Activated T-helper 2 cell treated with anti-CD3 and anti-CD28 coated beads, Interferon-gamma antibody, Interleukin-2, Interleukin-4, amounts not matched to agents 10 μg/mL and 5 μg/mL and 100 μg/mL, durations not matched to agents 14 hours and 24 hours and 36 hours (primary cell): Measurements from ENCODE around the gene EDARADD. TPM values are rescaled to one million over a fixed set of nuclear protein-coding genes. Genes with fewer than 3 reads are reported as not detected.
A peak's percentile ranks its signal among the peaks of the same experiment; 100 is the strongest.
"Not testable (repeated sequence)": the region's sequence is repeated elsewhere in the genome, so short reads cannot be mapped to it uniquely, and the experiment has no call there.

Source experiments
- DNase-seq: peaks from one replicate; pipeline ENCODE4 v3.0.0; 2021; ENCODE audit warnings: low spot score
- H3K27ac Mint-ChIP-seq: one replicate; pipeline ENCODE4 v1.8.0; 2021; ENCODE audit warnings: mixed read lengths
- H3K27me3 Mint-ChIP-seq: one replicate; pipeline ENCODE4 v1.8.0; 2021; ENCODE audit warnings: low read depth, mixed read lengths
- H3K36me3 Mint-ChIP-seq: one replicate; pipeline ENCODE4 v1.8.0; 2021; ENCODE audit warnings: low read depth, mixed read lengths
- H3K4me1 Mint-ChIP-seq: one replicate; pipeline ENCODE4 v1.8.0; 2021; ENCODE audit warnings: low read depth, mixed read lengths
- H3K4me3 Mint-ChIP-seq: one replicate; pipeline ENCODE4 v1.8.0; 2021; ENCODE audit warnings: low read depth, mild to moderate bottlenecking, moderate library complexity, mixed read lengths
- H3K9me3 Mint-ChIP-seq: one replicate; pipeline ENCODE4 v1.8.0; 2021; ENCODE audit warnings: mixed read lengths
- intact Hi-C: fragments of 100-400 bp; cut with micrococcal nuclease; formaldehyde crosslinking; loops from one replicate; pipeline ENCODE4 v1.15.1; 2023
- total RNA-seq: library from RNA; stranded (reverse); gene quantifications from 2 replicates; pipeline ENCODE4 v1.2.3, GENCODE V29; 2022

Gene EDARADD
- total RNA-seq, 1 donor from 2014 or later, result 53.8 TPM

GRCh38 chr1:236460103-236460502 lies 66.0 kb downstream of the EDARADD start:
- no peak for DNase-seq

DNA sequence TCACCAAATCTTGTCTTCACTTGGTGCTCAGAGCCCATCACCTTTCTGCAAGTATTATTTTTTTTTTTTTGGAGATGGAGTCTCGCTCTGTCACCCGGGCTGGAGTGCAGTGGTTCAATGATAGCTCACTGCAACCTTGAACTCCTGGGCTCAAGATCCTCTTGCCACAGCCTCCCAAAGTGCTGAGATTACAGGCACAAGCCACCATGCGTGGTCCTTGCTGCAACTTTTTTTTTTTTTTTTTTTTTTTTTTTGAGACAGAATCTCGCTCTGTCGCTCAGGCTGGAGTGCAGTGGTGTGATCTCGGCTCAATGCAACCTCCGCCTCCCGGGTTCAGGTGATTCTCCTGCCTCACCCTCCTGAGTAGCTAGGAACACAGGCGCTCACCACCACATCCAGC lies 70.1 kb downstream of the EDARADD start:
- H3K27me3 Mint-ChIP-seq, H3K27ac Mint-ChIP-seq, intact Hi-C loops, DNase-seq, H3K9me3 Mint-ChIP-seq, H3K4me3 Mint-ChIP-seq: not testable (repeated sequence)
- H3K4me1 Mint-ChIP-seq, result peaks cover 20% of the 10 kb centered on the region
- peaks cover 67% of the 10 kb centered on the region for H3K36me3 Mint-ChIP-seq

More at GRCh38 chr1:236460103-236460502, 66.0 kb downstream of the EDARADD start:
- intact Hi-C loops, result no loop called here
- H3K36me3 Mint-ChIP-seq, result peaks cover 65% of the 10 kb centered on the region
- H3K27me3 Mint-ChIP-seq, result peaks cover 4% of the 10 kb centered on the region
- no peak overlapping the region for H3K27ac Mint-ChIP-seq
- no peak overlapping the region for H3K4me3 Mint-ChIP-seq
- peaks cover 15% of the 10 kb centered on the region for H3K4me1 Mint-ChIP-seq
- H3K9me3 Mint-ChIP-seq, result no peaks in the 10 kb centered on the region

DNA sequence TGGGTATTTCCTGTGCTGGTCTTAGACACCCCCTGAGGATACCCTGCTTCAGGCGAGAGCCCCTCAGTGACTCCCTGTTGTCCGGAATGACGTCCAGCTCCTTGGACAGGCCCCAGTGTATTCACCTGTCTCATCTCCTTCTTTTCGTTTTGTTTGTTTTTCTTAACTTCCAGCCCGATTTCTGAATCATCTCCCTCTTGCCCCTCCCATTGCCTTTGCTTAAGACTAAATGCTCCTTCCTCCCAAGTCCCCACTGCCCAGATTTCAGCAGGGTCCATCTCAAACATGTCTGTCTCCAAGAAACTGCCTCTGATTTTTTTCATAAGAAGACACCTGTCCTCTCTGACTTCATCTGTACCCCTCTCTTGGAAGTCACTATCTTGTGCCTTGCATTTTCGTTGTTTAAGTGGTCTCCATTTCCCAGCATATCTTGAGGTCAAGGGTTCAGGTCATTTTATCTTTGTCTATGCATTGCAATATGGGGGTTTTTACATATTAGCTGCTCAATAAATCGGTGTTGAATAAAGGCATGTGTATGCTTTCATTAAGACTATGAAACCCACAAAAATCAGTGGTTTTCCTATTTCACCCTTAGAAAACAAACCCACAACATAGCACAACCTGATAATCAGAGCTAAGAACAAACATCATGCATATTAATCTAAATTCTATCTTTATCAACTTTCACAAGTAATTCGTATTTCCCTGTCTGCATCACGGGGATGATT lies 71.3 kb downstream of the EDARADD start:
- H3K4me3 Mint-ChIP-seq, result no peak overlapping the region
- peaks cover 4% of the 10 kb centered on the region for H3K27me3 Mint-ChIP-seq
- no peak for DNase-seq
- no peaks in the 10 kb centered on the region for H3K9me3 Mint-ChIP-seq
- intact Hi-C loops, result no loop called here
- peaks cover 20% of the 10 kb centered on the region for H3K4me1 Mint-ChIP-seq
- no peak overlapping the region for H3K27ac Mint-ChIP-seq
- H3K36me3 Mint-ChIP-seq, result peaks cover 62% of the 10 kb centered on the region

DNA sequence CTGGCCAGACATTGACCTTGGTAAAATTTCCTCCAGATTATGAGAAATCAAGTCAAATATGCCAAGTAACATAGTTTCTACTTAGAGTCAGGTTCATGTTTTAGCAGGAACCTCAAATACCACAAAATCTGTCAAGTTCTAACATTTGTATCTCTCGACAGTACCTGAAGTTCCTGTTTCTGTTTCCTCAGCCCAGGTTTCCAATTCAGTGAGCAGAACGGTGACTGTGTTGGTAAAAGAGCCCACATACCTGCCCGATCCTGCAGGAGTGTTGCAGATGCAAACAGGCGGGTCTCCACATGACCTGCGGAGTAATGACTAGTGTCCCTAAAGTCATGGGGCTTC lies 71.8 kb downstream of the EDARADD start:
- Mint-ChIP-seq H3K9me3 (no peaks in the 10 kb centered on the region), H3K4me3 (no peak overlapping the region), H3K36me3 (peaks cover 64% of the 10 kb centered on the region), H3K27me3 (peaks cover 4% of the 10 kb centered on the region), H3K4me1 (peaks cover 21% of the 10 kb centered on the region), H3K27ac (no peak overlapping the region)
- no peak for DNase-seq
- intact Hi-C loops, result no loop called here

DNA sequence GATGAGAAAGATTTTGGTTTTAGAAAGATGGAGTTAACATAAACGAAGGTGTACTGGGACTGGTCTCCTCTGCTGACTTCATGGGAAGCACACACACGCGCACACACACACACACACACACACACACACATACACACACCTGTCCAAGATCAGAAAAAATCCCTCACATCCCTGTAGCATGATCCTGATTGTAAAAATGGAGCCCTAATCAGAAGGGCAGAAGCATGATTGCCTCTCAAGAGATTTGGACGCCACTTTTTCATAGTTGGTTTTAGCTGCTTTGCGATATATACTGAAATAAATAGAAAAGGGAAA lies 73.2 kb downstream of the EDARADD start:
- Mint-ChIP-seq H3K27me3 (peaks cover 4% of the 10 kb centered on the region), H3K27ac (no peak overlapping the region), H3K4me3 (no peak overlapping the region), H3K4me1 (peaks cover 22% of the 10 kb centered on the region), H3K36me3 (peaks cover 63% of the 10 kb centered on the region), H3K9me3 (no peaks in the 10 kb centered on the region)
- intact Hi-C loops, result no loop called here
- DNase-seq, result no peak

GRCh38 chr1:236468625-236469024 lies 74.5 kb downstream of the EDARADD start:
- H3K36me3 Mint-ChIP-seq, result peaks cover 58% of the 10 kb centered on the region
- H3K4me3 Mint-ChIP-seq, result no peak overlapping the region
- H3K4me1 Mint-ChIP-seq, result peaks cover 22% of the 10 kb centered on the region
- no peaks in the 10 kb centered on the region for H3K9me3 Mint-ChIP-seq
- peaks cover 4% of the 10 kb centered on the region for H3K27me3 Mint-ChIP-seq
- no peak overlapping the region for H3K27ac Mint-ChIP-seq
- no peak for DNase-seq
- intact Hi-C loops, result no loop called here

DNA sequence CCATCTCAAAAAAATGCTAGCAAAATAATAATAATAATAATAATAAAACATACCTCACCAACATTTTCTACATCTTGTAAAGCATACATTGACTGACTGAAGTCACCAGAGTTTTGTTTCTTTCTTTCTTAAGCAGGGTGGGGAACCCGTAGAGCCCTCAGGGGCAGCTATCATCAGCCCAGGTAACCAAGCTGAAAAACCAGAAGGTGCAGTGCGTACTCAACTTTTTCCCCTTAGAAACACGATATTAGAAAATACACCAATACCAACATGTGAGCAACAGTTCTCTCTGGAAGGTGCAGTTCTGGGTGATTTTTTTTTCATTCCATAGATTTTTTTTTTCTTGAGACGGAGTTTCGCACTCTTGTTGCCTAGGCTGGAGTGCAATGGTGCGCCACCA lies 75.4 kb downstream of the EDARADD start:
- peak overlapping the region; percentile 17 for H3K27ac Mint-ChIP-seq
- intact Hi-C loops, result no loop called here
- no peak overlapping the region for H3K4me3 Mint-ChIP-seq
- H3K4me1 Mint-ChIP-seq, result peaks cover 22% of the 10 kb centered on the region
- H3K27me3 Mint-ChIP-seq, result peaks cover 4% of the 10 kb centered on the region
- H3K9me3 Mint-ChIP-seq, result no peaks in the 10 kb centered on the region
- peaks cover 55% of the 10 kb centered on the region for H3K36me3 Mint-ChIP-seq
- no peak for DNase-seq

DNA sequence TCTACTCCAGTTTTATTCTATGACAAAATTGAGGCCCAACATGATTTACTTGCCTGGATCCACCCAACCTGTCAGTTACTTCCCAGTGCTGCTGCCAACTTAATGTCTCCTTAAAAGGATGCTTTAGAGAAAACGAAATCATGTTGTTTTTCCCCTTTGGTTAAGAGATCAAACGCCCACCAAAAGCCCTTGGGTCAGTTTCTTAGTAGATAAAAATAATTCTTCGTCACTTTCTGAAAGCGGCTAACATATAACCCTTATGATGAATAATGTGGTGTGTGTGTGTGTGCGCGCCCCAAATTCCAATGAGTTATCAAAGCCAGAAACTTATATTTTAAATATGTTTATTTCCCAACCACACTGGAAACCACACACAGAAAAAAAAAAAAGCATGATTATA lies 77.0 kb downstream of the EDARADD start:
- Mint-ChIP-seq H3K27ac (no peak overlapping the region), H3K4me3 (no peak overlapping the region), H3K36me3 (peaks cover 41% of the 10 kb centered on the region), H3K27me3 (no peaks in the 10 kb centered on the region), H3K4me1 (peaks cover 6% of the 10 kb centered on the region), H3K9me3 (no peaks in the 10 kb centered on the region)
- no peak for DNase-seq
- intact Hi-C loops, result no loop called here

DNA sequence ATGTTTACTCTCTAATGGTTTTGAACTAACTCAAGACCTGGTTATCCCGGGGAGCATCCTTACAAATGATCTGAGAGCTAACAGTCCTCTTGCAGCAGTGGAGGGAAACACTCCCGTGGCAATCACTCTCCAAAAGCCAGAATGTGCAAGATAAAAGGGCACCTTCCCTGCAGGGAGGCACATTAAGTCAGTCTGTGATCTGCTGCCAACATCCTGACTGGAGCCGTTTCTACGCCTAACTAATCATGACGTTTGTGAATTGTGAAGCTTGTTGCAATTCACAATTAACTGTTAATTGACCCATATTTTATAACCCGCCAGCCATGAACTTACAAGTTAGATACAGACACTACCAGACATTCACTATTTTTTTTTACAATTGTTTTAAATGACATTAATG lies 77.6 kb downstream of the EDARADD start:
- Mint-ChIP-seq H3K27me3 (no peaks in the 10 kb centered on the region), H3K9me3 (no peaks in the 10 kb centered on the region), H3K36me3 (peaks cover 35% of the 10 kb centered on the region), H3K27ac (no peak overlapping the region), H3K4me3 (no peak overlapping the region), H3K4me1 (peaks cover 4% of the 10 kb centered on the region)
- intact Hi-C loops, result no loop called here
- no peak for DNase-seq

- no peak for DNase-seq
- no peaks in the 10 kb centered on the region for H3K27me3 Mint-ChIP-seq
- H3K4me1 Mint-ChIP-seq, result peaks cover 2% of the 10 kb centered on the region
- intact Hi-C loops, result no loop called here
- H3K9me3 Mint-ChIP-seq, result no peaks in the 10 kb centered on the region
- peaks cover 30% of the 10 kb centered on the region for H3K36me3 Mint-ChIP-seq
- H3K4me3 Mint-ChIP-seq, result no peak overlapping the region
- no peak overlapping the region for H3K27ac Mint-ChIP-seq
Observed at GRCh38 chr1:236472850-236473788, 79.0 kb downstream of the EDARADD start.

DNA sequence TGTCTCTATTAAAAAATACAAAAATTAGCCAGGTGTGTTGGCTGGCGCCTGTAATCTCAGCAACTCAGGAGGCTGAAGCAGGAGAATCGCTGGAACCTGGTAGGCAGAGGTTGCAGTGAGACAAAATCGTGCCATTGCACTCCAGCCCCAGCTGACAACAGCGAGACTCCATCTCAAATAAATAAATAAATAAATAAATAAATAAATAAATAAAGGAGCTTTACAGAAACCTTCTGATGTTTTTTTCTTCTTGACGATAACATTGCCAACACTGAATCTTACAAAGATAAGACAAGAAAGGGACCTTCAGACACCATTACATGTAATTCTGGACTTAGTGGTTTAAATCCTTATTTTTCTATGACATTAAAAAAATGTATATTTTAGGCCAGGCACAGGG lies 81.9 kb downstream of the EDARADD start:
- no peak for DNase-seq
- no peak overlapping the region for H3K4me3 Mint-ChIP-seq
- intact Hi-C loops, result no loop called here
- H3K27ac Mint-ChIP-seq, result no peak overlapping the region
- no peaks in the 10 kb centered on the region for H3K9me3 Mint-ChIP-seq
- no peaks in the 10 kb centered on the region for H3K27me3 Mint-ChIP-seq
- peaks cover 26% of the 10 kb centered on the region for H3K36me3 Mint-ChIP-seq
- H3K4me1 Mint-ChIP-seq, result no peaks in the 10 kb centered on the region

DNA sequence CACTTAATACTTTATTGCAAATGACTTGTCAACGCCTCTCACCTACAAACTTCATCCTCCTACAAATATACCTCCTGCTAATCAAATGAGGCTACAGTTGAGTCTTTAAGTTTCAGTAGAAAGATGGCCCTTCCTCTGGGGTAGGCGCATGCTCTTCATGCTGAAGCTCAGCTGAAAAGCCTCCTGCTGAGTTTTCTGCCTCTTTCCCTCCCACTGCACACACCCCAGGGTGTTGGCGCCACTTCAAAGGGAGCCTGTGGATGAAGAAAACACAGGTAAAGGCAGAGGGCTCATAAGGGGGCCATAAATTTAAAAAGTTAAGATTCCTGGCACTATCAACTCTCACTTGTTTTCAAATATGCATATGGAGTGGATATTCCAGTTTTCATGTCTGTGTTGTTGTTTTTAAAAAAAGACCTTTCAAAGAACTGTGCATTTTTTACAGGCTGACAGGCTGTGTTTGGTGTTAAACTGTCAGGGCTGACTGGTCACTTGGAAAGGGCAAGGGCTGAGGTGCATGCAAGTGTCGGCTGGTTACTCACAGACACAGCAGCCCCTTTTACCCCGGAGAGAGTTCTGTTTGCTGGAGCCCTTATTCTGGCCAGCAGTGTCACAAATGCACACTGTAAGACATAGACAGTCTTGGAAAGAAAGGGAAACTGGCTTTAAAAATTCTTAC lies 86.8 kb downstream of the EDARADD start:
- Mint-ChIP-seq H3K27ac (no peak overlapping the region), H3K27me3 (no peaks in the 10 kb centered on the region), H3K9me3 (no peaks in the 10 kb centered on the region), H3K4me1 (peaks cover under 1% of the 10 kb centered on the region), H3K4me3 (no peak overlapping the region), H3K36me3 (peaks cover 36% of the 10 kb centered on the region)
- intact Hi-C loops, result no loop called here
- DNase-seq, result no peak
